Dermis blood vessel endothelial cell (primary cell): ENCODE data around the gene KCNIP3. TPM values are rescaled to one million over a fixed set of nuclear protein-coding genes. Genes with fewer than 3 reads are reported as not detected.
"Not testable (repeated sequence)": the region's sequence is repeated elsewhere in the genome, so short reads cannot be mapped to it uniquely, and the experiment has no call there.

Experiments used
- DNase-seq: peaks from one replicate; pipeline ENCODE4 v3.0.0; 2010
- total RNA-seq: library from RNA; depleted of rRNA; stranded (reverse); fragments of >200 nt; gene quantifications from 2 replicates; pipeline ENCODE4 v1.2.3, GENCODE V29; 2014

Gene KCNIP3
- total RNA-seq, 1 donor from 2014 or later, result 0.51 TPM

DNA sequence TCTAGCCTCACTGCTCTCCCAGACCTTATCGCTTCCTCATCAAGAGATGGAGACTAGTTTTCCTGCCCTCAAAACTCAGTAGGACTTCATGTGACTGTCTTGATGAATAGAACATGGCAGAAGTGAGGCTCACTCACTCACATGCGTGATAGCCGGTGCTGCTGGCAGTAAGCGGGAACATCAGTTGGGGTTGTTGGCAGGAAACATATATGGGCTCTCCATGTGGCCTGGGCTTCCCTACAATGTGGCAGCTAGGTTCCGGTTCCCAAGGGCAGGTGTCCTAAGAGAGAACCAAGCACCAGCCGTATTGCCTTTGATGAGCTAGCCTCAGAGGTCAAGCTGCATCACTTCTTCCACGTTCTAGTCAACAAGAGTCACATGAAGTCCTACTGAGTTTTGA is 90.2 kb downstream of the KCNIP3 start:
- no peak for DNase-seq

DNA sequence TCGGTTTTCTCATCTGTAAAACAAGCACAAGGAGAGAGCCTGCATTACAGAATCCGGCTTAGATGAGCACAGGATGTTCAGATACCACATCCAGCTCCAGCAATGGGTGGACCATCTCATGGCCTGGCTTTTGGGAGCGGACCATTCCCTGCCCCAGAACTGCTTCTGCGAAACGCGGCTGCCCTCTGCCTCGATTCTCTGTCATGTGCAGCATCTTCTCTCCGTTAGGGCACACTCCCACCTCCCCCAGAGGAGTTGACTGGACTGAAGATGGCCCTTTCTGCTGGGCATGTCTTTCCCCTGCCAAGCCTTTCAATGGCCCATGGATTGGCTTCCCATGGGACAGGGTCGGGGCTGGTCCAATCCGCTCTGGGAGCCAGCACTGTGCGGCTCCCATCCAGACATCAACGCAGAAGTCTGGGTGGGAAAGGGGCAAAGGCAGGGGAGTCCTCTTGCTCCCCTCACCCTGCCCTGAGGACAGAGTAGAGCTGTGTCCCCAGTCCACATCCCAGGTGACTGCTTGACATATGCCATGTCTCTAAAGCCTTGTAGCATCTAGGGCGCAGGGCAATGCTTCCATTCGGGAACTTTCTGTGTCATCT is 91.0 kb downstream of the KCNIP3 start:
- DNase-seq, result no peak

GRCh38 chr2:95388856-95389244 is 91.7 kb downstream of the KCNIP3 start:
- no peak for DNase-seq

GRCh38 chr2:95389245-95390119 is 92.3 kb downstream of the KCNIP3 start:
- DNase-seq, result peak; percentile 71

DNA sequence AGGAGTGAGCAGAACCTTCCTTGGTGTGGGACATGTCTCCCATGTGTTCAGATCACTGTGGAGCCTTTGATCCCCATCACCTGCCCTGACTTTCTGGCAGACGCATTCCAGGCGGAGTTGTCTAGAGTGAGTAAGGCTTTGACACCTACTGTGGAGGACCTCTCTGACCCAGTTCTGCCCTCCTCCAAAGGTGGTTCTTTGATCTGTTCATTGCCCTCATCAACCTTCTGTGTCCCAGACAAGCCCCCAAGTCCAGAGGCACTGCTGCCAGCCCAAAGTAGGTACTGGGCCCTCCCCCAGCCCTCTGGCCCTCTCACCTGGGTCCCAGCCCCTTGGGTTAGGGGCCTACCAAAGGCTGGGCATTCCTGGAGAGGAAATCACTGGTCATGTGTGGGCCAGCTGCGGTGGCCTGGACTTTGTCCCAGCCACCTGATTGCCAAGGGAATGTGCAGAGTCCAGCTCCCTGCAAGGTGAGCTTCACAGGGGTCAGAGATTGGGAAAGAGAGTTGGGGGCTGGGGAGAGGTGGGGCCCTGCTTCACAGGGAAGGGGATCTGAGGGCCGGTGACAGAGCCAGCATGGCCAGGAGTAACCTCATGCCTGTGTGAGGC is 93.2 kb downstream of the KCNIP3 start:
- DNase-seq, result no peak

- DNase-seq, result no peak
Observed at GRCh38 chr2:95390881-95391321, 93.8 kb downstream of the KCNIP3 start.

GRCh38 chr2:95391641-95392310 is 94.6 kb downstream of the KCNIP3 start:
- no peak for DNase-seq

DNA sequence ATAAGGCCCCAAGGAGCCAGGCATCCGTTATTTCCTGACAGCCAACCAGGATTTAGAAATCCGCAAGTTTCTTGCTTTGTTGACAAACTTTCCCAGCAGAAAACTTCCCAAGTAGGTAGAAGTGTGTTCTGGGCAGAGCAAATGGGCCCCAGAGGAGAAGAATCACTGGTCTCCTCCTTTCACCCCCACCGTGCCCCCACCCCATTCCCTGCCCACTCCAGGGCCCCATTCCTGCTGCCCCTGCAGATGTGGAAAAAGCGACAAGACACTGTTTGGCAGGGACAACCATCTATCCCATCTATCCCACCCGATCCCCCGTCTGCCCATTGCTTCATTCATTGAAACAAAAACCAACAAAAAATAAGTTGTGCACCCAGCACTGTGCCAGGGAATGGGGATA is 95.2 kb downstream of the KCNIP3 start:
- no peak for DNase-seq

GRCh38 chr2:95392730-95393455 is 95.7 kb downstream of the KCNIP3 start:
- no peak for DNase-seq

DNA sequence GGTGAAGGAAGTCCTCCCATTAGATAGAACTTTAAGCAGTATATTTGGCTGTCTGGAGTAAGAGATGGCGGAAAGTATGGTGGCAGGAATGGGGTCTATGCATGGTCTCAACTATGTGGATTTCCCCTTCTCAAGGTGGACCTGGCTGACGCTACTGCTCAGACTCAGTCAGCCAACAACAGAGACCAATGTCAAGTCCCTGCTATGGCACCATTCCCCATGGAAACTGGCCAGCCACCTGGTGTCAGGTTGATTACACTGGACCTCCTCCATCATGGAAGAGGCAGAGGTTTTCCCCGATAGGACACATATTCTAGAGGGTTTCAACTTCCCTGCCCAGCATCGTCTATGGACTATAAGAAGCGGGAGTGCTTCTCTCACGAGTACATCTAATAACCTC is 96.8 kb downstream of the KCNIP3 start:
- no peak for DNase-seq

DNA sequence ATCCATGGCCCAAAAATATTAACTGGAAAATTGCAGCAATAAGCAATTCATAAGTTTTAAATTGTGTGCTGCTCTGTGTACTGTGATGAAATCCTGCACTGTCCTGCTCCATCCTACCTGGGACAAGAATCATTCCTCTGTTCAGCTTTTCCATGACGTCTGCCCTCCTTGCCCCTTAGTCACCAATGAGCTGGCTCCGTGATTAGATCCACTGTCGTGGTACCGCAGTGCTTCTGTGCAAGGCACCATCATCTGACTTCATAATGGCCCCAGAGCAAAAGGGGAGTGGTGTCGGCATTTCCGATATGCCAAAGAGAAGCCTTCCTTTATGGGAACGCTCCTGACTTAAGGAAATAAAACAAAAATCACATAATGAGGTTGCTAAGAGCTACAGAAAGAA is 101.9 kb downstream of the KCNIP3 start:
- DNase-seq, result no peak

DNA sequence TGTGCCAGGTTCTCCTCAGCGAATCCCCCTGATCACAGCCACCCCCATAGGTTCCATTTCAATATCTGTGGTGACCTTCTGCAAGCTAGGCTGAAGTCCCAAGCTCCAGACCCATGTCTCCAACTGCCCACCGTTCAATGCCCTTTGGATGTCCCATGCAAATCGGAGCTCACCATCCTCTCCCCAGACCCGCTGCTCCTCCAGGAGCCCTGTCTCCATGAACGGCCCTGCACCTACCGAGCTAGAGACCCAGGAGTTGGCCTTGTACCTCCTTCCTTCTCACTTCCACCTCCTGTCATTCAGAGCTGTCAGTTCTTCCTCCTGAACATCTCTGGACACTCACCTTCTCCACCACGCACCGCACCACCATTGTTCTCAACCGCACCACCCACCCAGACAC is 104.3 kb downstream of the KCNIP3 start:
- DNase-seq, result no peak

DNA sequence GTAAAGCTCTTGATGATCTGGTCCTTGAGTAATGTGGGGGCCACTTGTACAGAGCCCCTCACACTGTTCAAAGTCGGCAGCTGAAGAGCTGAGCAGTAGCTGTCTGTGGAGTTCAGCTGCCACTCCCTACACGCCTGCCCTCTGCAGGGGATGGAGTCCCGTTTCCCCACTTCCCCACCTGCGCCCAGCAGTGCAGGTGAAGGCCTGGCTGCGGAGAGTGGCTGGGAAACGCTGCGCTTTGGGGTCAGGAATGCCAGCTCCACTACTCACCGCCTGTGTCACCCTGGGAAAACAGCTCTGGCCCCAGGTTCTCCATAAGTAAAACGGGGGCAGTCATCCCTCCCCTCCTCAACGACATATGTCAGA is 104.8 kb downstream of the KCNIP3 start:
- not testable (repeated sequence) for DNase-seq

DNA sequence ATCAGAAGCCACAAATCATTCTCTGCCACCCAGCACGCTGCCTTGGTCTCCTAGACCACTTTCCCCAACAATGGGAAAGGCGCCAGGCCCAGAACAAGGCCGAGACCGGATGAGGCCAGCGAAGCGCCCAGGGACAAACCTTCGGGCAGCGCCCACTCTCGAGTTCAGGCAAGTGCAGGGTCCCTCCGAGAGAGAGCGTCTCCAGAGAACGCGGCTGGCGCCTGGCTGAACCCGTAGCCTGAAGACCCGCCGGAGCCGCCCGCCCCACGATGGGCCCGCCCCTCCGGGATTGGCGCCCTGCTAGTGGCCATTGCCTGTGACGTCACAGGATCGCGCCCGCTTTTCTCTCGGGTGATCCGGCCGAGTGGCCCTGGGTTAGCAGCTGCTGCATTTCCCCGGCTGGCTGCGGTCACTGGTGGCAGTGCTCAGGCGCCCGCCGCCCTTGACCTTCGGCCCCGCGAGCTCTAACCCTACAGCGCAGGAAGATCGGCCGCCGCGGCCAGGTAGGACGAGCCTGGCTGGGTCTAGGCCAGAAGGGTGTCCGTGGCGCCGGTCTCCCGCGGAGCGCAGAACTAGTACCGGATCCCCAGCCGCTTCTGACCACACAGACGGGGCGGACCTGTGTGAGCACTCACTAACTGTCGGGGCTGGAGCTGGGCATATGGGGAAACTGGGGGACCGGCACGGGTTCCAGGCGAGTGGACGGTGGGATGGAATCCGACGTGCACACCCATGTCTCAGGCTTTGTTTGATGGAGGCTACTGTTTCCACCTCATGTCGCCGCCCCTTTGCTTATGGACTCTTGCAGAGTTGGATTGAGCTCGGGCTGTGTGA is 105.4 kb downstream of the KCNIP3 start, which contains the start of gene FAHD2A:
FAHD2A (plus strand) TSS at position 339 of the 834 bp plus-strand sequence. CDS start 2,851 bp downstream, outside the sequence.
- peak; percentile 93 for DNase-seq

DNA sequence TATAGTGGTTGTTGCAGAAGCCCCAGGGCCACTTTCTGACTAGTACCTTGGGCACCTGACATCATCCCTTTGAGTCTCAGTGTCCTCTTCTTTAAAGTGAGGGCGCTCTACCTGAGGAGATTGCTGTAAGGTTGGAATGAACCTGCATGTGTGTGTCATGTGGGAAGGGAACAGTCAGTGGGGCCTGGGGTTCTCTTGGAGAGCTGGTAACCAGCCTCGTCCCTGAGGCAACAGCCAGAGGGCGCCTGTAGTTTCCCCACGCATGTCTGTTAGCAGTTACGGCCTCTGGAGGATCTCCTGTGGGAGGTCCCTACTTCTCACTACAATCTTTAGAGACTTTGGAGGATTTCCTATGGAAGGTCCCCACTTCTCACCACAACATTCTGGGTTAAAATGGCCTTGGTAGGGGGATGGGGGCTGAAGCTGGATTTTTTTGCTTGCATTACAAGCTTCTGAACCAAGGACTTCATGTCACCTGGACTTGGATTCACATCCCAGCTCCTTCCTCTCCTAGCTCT is 106.1 kb downstream of the KCNIP3 start:
- peak; percentile 47 for DNase-seq

DNA sequence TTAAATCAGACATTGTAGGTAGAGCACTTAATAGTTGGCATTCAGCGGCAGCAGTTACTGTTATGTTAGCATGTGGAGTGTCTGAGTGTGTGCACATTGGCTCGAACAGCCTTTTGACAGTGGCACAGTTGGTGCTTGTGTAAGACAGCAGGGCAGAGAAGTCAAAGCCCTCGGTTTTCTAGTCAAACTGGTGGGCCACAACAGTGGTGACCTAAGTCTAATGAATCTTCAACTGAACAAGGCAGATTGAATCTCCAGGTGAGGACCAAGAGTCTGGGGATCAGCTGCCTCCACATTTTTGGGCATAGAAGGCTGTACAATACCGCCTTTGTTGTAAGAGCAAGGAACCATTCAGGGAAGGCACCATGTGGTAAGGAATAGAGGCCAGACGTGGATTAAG is 106.7 kb downstream of the KCNIP3 start:
- not testable (repeated sequence) for DNase-seq

DNA sequence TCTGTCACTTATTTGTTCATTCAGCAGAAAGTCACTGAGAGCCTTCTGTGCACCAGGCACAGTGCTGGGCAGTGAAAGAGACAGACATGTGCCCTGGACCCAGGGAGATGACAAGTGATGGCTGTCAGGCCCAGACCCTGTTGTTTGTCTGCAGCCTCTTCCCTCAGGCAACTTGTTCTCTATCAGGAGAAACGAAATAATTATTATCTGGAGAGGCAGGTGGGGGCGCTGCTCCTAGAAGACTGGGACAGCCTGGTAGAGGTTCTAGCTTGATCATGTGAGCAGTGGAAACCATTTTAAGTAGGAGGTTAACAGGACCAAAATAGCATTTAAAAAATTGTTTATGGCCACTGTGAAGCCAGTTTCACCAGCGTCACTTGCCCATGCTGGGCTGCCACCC is 107.5 kb downstream of the KCNIP3 start:
- DNase-seq, result not testable (repeated sequence)

DNA sequence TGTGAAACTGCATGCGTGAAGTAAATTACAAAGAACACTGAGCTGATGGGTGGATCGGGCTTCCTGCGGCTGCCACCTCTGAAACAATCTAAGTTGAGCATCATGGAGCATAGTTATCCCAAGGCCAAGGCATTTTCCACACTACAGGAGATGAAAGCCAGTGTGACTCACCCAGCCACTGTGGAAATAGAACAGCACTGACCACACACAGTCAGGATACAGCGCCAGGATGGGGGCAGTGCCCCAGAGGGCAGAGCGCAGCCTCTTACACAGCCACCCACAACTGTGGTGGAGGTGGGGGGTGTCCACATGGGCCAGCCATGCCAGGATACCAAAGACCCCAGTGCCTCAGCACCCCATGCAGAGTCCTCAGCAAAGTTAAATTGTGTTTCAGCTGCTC is 114.1 kb downstream of the KCNIP3 start:
- not testable (repeated sequence) for DNase-seq

DNA sequence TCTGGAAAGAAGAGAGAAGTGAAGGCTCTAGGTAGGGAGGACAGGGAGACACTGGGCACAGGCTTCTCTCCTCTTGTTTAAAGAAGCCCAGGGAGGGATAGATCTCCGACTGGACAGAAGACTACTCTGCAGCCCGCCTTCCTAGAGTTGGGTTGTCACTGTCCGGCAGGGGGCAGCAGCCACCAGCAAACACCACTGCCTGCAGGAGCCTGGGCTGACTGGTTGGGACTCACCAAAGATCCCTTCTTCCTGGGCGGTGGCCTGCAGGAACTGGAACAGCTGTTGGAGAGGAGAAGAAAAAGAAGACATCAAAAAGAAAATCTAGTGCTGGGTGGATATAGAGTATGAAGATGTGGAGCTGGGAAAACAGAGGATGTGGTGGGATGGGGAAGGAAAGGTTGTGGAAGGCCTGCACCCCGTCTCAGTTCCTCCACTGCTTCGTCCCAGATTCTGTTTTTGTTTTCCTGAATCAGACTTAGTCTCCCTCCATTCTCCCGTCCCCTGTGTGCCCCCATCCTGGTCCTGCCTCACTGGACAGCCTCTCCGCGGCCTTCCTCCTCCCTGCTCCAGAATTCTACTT is 117.0 kb downstream of the KCNIP3 start:
- peak; percentile 77 for DNase-seq

- not testable (repeated sequence) for DNase-seq
Observed at GRCh38 chr2:95415138-95415537, 118.0 kb downstream of the KCNIP3 start.

GRCh38 chr2:95415561-95415960 is 118.4 kb downstream of the KCNIP3 start:
- DNase-seq, result not testable (repeated sequence)
